IPS-NIHi7 (cell line): Measurements from ENCODE around the gene NGEF.
"Not testable (repeated sequence)": the region's sequence is repeated elsewhere in the genome, so short reads cannot be mapped to it uniquely, and the experiment has no call there.

Experiments used
- DNase-seq: peaks from one replicate; pipeline ENCODE4 v3.0.0; 2012; ENCODE audit warnings: mixed read lengths; ENCODE audit errors: extremely low spot score

The NGEF gene

DNA sequence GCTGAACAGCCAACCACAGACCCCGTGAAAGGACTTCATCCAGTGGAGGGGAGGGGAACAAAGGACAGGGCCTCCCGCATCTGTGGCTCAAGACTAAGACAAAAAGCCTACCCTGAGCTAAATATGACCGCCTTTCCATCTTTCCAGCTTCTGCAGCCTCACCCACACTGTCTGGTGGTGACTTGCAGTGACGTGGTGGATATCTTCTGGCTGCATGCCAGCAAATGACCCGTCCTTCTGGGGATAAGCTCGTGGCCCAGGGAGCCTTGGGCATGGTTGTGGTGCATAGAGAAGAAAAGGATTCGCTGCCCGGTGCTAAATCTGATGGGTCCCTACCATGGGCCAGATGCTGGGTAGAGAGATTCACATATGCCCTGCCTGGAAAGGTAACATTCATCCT is 8.7 kb upstream of the NGEF start:
- DNase-seq: no peak

DNA sequence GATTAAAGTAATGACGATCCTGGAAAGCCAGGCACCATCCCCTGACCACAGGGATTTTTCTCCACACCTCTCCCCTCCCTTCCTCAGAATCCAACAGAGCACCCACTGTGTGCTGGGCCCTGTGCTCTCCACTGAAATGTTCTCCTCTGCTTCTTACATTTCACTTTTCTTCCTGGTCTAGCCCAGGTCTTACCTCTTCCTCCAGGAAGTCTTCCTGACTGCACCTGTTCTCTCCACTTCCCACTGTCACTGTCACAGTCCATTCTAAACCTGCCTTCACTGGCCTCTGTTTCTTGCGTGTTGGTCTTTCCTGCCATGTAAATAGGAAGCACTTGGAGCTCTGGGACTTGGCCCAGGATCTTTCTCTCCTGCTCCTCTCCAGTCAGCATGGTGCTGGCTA is 7.4 kb upstream of the NGEF start:
- DNase-seq: no peak

GRCh38 chr2:233019610-233020009 is 6.6 kb upstream of the NGEF start:
- not testable (repeated sequence) for DNase-seq

DNA sequence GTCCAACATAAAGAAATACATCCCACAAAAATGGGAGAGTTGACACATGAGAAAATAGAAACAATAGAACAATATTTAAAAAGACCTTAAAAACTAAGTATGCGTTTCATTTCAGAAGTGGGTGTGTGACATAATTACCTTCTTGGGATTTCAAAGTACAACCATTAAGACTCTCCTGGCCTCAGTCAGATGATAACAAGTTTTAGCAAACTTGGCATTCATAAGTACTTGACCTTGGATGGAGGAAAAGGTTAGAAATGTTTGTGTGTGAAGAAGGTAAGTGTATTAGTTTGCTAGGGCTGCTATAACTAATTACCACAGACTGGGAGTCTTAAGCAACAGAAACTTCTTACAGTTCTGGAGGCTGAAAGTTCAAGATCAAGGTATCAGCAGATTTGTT is 4.9 kb upstream of the NGEF start:
- DNase-seq: no peak

GRCh38 chr2:233015019-233015645 is 2.1 kb upstream of the NGEF start:
- no peak for DNase-seq

DNA sequence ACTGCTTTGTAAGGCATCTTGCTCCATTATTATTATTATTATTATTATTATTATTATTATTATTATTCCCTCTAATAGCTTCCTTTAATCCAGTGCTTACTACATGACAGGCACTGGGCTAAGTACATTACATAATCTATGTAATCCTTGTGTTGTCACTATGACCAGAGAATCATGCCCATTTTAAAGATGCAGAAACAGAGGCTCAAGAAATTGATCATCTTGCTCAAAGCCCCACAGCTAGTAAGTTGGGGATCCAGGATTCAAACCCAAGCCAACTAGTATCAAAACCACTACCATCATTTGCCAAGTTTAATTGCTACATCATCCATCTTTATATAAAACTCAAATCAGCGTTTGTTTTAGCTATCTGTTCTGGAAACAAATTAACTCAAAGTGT is 594 bp upstream of the NGEF start:
- no peak for DNase-seq

DNA sequence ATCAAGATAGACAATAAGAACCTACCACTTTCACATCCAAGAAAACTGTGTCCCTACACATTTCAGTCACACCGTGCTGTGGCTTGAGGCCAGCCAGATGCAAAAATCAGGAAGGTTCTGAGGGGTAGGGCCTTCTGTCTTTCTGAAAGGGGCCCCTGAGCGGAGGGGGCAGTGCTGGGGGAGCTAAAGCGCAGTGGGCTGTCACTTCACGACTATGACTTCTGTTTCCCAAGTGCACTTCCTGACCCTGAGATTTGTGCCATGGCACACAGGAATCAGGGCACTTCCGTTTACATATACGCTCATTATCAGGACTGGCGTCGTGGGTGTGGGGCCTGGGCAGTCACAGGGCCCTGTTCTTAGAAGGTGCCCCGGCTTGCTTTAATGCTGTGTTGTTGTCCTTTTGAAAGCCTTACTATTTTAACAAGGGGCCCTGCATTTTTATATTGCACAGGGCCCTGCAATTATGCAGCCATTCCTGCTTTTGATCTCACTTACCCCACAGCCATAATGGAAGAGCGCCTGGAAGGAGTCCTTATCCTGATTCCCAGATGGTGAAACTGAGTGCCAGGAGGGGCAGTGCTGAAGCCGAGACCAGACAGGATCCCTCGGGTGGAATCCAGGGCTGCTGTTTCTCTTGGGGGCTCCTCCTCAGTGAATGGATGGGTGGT is 620 bp downstream of the NGEF start:
- DNase-seq: no peak

DNA sequence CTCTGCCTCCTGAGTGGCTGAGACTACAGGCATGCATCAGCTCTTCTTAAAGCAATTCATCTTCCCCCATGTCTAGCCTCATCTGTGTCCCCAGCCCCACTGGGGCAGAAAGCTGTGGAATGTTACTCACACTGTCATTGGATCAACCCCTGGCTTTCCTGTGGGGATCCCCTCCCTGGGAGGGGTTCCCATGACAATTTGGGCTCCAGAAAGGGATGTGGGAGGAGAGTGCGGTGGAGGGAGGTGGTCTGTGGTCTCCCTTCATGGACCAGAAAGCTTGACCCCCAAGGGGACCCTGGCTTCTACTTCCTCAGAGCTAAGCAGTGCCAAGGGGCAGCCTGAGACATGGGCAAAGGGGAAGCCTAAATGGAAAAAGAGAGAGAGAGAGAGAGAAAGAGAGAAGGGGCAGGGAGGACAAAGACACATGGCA is 1.3 kb downstream of the NGEF start:
- DNase-seq: no peak

GRCh38 chr2:233011268-233011650 is 1.8 kb downstream of the NGEF start:
- DNase-seq: no peak

DNA sequence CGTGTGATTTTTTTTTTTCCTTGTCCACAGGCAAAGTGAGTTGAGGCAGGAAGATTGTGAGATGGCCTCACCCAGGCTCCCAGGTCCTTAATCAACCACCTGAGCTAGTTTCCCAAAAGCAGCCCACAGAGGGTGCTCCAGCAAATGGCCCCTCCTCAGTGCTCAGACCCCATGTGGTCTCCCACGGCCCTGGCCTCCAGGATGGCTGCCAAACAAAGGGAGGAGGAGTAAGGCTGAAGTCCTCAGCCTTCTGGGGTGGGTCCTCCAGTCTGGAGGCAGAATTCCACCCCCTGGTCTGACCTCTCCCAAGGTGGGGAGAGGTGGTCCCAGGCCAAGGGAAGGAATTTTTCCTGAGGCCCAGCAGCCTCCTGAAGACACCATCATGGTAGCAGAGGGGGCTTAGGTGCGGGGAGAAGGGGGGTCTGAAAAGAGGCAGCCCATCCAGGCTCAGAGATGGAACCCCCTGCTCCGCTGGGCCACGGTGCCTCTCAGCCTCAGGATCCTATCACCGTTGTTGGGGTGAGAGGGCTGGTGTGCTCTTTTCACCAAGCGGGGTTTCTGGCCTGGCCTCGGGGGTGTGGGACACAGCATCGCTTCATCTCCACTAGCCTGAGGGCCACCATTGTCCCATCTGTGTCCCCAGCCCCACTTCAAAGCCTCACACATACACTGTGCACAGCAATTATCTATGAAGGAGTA is 2.3 kb downstream of the NGEF start:
- DNase-seq: no peak

- DNase-seq: no peak
Measured at GRCh38 chr2:233009661-233010060, 3.4 kb downstream of the NGEF start.

DNA sequence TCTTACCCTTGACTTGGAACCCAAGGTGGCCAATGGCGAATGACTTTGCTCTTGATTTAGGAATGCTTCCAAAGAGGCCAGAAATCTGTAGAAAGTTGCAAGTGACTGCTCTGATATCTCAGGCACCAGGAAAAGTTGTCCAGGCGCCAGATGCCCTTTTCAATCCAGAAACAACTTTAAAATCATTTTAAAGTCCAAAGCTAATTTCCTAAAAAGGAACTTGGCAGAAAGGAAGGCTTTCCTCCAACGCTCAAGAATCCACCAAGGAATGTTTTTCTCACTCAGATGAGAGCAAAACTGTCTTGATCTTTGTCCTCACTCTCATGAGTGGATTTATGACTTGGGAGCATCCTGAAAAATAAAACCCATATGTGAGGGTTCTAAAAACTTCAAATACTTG is 5.3 kb downstream of the NGEF start:
- DNase-seq: no peak

DNA sequence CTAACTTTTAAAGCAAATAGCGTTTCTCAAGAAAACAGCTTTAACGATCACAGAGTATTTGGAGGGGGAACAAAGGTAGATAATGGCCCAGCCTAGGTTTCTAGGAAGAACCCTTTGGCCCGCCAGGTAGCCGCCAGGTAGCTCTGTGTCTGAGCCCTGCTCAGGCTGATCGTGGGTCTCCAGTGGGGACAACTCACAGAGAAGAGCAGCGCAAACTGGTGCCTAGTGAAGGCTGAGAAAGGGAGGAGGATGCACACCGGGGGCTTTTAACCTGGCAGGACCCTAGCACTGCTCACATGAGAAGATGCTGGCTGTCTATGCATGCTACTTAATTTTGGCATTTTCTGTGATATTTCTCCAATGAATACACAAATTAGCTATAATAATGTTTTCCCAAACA is 5.8 kb downstream of the NGEF start:
- no peak for DNase-seq

GRCh38 chr2:233006648-233007047 is 6.4 kb downstream of the NGEF start:
- no peak for DNase-seq

GRCh38 chr2:233005096-233005495 is 8.0 kb downstream of the NGEF start:
- no peak for DNase-seq

DNA sequence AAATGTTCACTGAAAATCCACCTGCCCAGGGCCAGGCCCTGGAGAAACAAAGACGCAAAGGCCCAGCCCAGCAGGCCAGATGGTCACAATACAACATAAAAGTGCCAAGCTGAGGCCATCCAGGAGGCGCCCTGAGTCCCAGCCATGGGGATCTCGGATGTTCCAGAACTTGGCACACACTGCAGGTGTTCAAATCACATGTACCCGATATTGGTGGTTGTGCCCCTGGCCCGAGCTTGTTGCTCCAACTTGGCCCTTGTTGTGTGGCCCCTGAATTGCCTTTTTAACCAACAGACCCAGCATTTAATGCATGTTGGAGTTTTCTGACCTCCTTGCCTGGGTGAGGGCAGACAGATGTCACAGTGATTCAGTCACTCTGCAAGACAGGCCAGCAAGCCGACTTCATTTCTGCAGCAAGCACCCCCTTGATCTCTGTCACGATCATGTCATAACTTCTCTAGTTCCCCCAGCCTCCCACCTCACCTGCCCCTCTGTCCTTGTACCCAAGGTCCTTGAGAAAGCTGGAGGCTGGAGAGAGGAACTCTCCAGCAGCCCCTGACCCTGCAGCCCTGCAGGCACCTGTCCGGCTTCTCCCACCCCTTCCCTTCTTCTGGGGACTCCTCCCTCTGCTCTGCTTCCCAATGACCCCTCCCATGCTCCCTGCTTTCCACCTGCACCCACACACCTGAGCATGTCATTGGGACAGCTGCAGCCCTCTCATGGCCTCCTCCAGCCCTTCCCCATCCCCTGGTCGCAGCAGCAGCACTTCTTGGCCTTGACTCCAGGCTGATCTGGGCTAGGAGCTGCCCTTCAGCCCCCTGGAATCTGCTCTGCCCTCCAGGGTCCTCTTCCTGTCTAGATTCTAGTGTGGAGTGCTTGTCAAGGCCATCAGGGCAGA is 9.1 kb downstream of the NGEF start:
- DNase-seq: no peak

DNA sequence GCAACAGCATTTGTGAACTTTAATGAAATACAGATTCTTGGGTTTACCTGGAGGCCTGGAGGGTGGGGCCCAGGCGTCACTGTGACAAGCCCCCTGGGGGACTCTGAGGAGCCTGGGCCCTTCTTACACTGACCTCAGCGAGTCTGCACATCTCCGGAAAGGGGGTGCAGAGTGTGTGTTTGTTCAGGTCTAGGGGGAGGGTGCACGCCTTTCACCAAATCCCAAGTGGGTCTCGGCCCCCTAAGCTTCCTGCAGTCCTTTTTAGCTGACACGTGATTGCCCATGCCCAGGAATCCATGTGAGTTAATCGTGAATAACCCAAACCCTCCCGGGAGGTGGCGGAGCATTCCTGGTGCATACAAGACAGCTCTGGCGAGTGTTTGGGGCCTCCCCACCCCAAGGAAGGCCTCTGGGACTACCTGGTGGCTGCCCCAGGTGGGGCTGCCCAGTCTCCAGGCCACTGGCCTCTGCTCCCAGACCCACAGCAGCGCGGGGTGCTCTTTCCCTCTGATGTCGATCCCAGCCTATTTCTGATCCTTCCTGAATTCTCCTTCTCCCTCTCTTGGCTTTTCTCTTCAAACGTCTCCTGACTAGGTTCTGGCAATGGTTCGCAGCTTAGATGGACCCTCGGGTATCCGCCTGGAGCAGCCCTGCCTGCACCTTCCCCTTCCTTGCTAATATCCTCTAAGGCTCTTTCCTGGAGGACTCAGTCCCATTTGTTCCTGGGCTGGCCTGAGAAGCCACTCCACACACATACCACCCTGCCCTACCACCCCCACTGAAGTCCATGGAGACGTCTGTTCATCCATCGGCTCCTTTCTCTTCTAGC is 10.0 kb downstream of the NGEF start:
- DNase-seq: no peak

DNA sequence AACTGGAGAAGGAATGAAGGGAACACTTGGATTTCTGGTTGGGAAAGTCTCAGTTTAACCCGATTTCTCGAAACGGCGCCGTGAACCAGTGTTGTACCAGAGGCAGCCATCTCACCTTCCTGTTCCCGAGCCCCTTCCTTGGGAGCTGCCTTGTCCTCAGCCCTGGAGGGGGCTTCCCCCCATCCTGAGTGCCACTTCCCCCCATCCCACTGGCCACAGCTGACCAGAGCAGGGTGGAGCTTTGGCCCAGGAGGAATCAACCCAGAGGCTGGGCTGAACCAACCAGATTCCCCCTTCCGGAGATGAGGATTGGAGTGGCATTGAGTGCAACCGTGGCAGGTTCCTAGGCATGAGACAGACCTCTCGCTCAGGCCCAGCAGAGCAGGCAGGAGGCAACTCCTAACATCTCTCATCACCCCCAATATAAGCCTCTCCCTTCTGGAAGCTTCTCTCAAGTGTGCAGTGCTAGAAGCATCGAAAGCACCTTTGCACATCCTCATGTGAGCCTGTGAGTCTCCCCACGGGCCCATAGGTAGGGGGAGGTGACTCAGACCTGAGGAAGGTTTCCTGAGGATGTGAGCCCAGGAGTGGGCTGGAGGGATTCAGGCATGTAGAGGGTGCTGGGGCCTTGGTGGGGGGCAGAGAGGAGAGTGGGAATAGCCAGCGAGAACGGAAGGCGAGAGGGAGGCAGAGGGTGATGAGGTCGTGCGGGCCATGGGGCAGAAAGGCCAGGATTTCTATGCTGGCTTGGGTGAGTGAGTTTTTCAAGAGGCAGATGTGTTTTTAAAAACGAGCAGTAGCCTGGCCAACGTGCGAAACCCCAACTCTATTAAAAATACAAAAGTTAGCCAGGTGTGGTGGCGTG is 11.9 kb downstream of the NGEF start:
- DNase-seq: no peak

GRCh38 chr2:232999354-232999753 is 13.7 kb downstream of the NGEF start:
- DNase-seq: no peak

- no peak for DNase-seq
Measured at GRCh38 chr2:232998666-232998985, 14.4 kb downstream of the NGEF start.
